MM.1S (cell line): ENCODE data around the gene SEC61B.

Source experiments
- DNase-seq: peaks from one replicate; pipeline ENCODE4 v3.0.0-alpha.2; 2015
- H2AFZ ChIP-seq: fragments of 300-600 bp; sonication (generic); 2 replicates; pipeline ENCODE4 v1.6.0; 2016; ENCODE audit warnings: antibody characterized with exemption, low read length
- H3F3A ChIP-seq: fragments of 300-600 bp; sonication (generic); 2 replicates; pipeline ENCODE4 v1.6.1; 2016; ENCODE audit warnings: mild to moderate bottlenecking, antibody characterized with exemption, low read length, moderate library complexity, mixed read lengths; ENCODE audit not compliant: insufficient read depth
- H3K27ac ChIP-seq: fragments of 300-600 bp; sonication (generic); 2 replicates; pipeline ENCODE4 v1.5.1; 2016; ENCODE audit warnings: mild to moderate bottlenecking, low read length
- H3K27me3 ChIP-seq: fragments of 300-600 bp; sonication (generic); replicated peaks from 2 replicates; pipeline ENCODE4 v1.6.0; 2016; ENCODE audit warnings: low read length; ENCODE audit not compliant: insufficient read depth
- H3K36me3 ChIP-seq: fragments of 300-600 bp; sonication (generic); replicated peaks from 2 replicates; pipeline ENCODE4 v1.6.1; 2016; ENCODE audit warnings: mild to moderate bottlenecking, low read length, mixed read lengths; ENCODE audit not compliant: insufficient read depth
- H3K4me1 ChIP-seq: fragments of 300-600 bp; sonication (generic); 2 replicates; pipeline ENCODE4 v1.6.1; 2016; ENCODE audit warnings: low read length, mixed read lengths
- H3K4me2 ChIP-seq: fragments of 300-600 bp; sonication (generic); 2 replicates; pipeline ENCODE4 v1.6.0; 2016; ENCODE audit warnings: low read depth, low read length
- H3K4me3 ChIP-seq: fragments of 300-600 bp; sonication (generic); 2 replicates; pipeline ENCODE4 v1.5.1; 2016; ENCODE audit warnings: low read length, mixed read lengths
- H3K79me2 ChIP-seq: fragments of 300-600 bp; sonication (generic); 2 replicates; pipeline ENCODE4 v1.6.1; 2016; ENCODE audit warnings: mixed run types, low read length, mixed read lengths
- H3K9ac ChIP-seq: fragments of 300-600 bp; sonication (generic); 2 replicates; pipeline ENCODE4 v1.6.1; 2016; ENCODE audit warnings: low read length, mixed read lengths
- H3K9me2 ChIP-seq: fragments of 300-600 bp; sonication (generic); replicated peaks from 2 replicates; pipeline ENCODE4 v1.6.1; 2016; ENCODE audit warnings: mild to moderate bottlenecking, low read length, mixed read lengths; ENCODE audit not compliant: insufficient read depth
- H3K9me3 ChIP-seq: fragments of 300-600 bp; sonication (generic); replicated peaks from 2 replicates; pipeline ENCODE4 v1.6.1; 2016; ENCODE audit warnings: mild to moderate bottlenecking, low read length, mixed read lengths; ENCODE audit not compliant: insufficient read depth
- H4K20me1 ChIP-seq: fragments of 300-600 bp; sonication (generic); 2 replicates; pipeline ENCODE4 v1.6.1; 2016; ENCODE audit warnings: mild to moderate bottlenecking, low read length, moderate library complexity, mixed read lengths; ENCODE audit not compliant: insufficient read depth
- EZH2 ChIP-seq: fragments of 300-600 bp; sonication (generic); optimal IDR thresholded peaks from 2 replicates; pipeline ENCODE3; 2017; ENCODE audit warnings: low read depth, mild to moderate bottlenecking, antibody characterized with exemption, low read length, mixed read lengths
- EZH2phosphoT487 ChIP-seq: fragments of 300-600 bp; sonication (generic); IDR thresholded peaks from 2 replicates; pipeline ENCODE4 v1.6.1; 2018; ENCODE audit warnings: antibody characterized with exemption, low read length
- TF ChIP-seq, protein P1 (sequence below): fragments of 300-600 bp; sonication (generic); IDR thresholded peaks from 2 replicates; pipeline ENCODE4 v1.5.1; 2016; ENCODE audit warnings: antibody characterized with exemption, low read length, mixed read lengths

The SEC61B gene

DNA sequence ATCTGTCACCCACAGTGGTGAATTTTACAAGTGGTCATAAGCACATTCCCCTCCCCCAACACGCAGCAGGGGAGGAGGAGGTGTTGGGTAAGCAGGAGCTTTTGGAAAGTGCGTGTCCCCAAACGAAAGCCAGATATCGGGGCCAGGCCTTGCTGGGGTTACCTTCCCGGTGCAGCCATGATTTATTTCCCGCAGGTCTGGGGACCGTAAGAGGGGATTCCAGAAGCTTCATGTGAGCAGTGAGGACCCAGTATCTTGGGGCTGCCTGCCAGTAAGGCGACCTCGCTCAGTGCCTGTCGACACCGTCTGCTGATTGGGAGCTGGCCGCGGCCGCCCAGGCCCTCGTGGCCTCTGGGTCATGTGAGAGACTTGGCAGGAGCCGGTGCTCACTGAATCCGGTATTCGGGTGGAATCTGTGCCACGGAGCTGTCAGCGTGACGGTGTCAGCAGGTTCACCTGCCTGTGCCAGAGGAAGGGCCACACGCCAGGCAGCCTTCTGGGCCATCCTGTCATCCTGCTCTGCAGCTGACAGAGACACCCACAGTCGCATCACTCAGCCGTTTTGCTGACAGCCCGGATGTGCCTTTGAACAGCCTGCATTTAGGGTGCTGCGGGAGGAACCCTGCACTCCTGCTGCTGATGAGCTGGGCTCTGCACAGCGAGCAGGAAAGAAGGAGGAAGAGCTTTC is 37.3 kb downstream of the SEC61B start:
- TF ChIP-seq EZH2phosphoT487 (no peak), EZH2 (no peak)
- TF ChIP-seq, protein P1, sequence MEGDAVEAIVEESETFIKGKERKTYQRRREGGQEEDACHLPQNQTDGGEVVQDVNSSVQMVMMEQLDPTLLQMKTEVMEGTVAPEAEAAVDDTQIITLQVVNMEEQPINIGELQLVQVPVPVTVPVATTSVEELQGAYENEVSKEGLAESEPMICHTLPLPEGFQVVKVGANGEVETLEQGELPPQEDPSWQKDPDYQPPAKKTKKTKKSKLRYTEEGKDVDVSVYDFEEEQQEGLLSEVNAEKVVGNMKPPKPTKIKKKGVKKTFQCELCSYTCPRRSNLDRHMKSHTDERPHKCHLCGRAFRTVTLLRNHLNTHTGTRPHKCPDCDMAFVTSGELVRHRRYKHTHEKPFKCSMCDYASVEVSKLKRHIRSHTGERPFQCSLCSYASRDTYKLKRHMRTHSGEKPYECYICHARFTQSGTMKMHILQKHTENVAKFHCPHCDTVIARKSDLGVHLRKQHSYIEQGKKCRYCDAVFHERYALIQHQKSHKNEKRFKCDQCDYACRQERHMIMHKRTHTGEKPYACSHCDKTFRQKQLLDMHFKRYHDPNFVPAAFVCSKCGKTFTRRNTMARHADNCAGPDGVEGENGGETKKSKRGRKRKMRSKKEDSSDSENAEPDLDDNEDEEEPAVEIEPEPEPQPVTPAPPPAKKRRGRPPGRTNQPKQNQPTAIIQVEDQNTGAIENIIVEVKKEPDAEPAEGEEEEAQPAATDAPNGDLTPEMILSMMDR, result no peak
- Histone ChIP-seq H4K20me1 (no peaks in the 10 kb centered on the region), H3K79me2 (no peaks in the 10 kb centered on the region), H3K27me3 (no peaks in the 10 kb centered on the region), H3F3A (no peaks in the 10 kb centered on the region), H3K9me3 (no peaks in the 10 kb centered on the region), H3K4me3 (peak overlapping the region; percentile 8; the same call in 1 of the 2 replicates), H3K9me2 (no peaks in the 10 kb centered on the region), H3K36me3 (no peaks in the 10 kb centered on the region), H3K27ac (peak overlapping the region; percentile 11; the same call in 1 of the 2 replicates), H2AFZ (peak overlapping the region; percentile 43), H3K4me2 (peak overlapping the region; percentile 33), H3K9ac (peak overlapping the region; percentile 17; the same call in 1 of the 2 replicates), H3K4me1 (0 out of 2 replicates have a peak, but pooled peaks cover 6% of the 10 kb centered on the region)
- peak; percentile 43 for DNase-seq

DNA sequence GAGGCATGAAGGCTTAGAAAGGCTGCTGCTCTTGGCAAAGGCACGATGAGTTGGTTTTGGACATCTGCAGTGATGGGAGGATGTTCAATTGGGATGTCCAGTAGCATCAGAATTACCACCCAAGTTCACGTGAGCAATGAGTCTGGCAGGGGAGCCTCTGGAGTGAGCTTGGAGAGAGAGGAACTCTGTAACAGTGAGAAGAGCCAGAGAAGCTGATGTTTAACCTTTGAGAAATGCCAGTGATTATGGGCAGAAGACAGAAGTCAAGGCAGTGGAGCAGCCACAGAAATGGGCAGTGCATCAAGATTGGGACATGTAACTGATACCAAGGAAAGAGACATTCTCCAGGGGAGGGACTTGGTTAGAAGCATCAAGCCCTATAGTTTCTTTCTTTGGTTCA is 39.8 kb downstream of the SEC61B start:
- no peak for TF ChIP-seq EZH2phosphoT487
- TF ChIP-seq EZH2, result no peak
- TF ChIP-seq, protein P1, result no peak
- no peak overlapping the region for H2AFZ ChIP-seq
- H3K27me3 ChIP-seq, result no peaks in the 10 kb centered on the region

DNA sequence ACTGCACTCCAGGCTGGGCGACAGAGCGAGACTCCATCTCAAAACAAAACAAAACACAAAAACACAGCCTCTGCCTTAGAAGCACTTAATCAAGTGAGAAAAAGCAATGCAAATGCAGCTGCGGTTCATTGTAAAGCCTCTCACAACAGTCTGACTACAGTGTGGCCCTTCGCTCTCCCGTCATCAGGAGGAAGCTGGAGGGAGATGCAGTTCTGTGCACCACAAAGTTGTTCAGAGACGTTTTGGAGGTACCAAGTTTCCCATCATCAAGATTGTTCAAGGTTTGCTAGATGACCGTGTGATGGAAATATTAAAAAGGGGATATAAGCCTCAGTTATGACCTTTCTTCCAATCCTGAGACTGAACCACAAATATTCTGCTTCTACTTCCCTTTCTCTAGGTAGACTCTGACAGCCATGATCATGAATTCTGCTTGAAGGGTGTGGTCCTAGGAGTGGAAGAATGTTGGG is 40.9 kb downstream of the SEC61B start:
- Histone ChIP-seq H2AFZ (no peak overlapping the region), H4K20me1 (no peaks in the 10 kb centered on the region), H3K4me1 (peaks cover 19% of the 10 kb centered on the region), H3K4me3 (no peak overlapping the region), H3K36me3 (no peaks in the 10 kb centered on the region), H3K9me2 (no peaks in the 10 kb centered on the region), H3K4me2 (no peak overlapping the region), H3K27ac (no peak overlapping the region), H3K27me3 (no peaks in the 10 kb centered on the region), H3K9ac (no peak overlapping the region), H3K79me2 (no peaks in the 10 kb centered on the region), H3K9me3 (no peaks in the 10 kb centered on the region), H3F3A (0 out of 2 replicates have a peak, but pooled peaks cover 5% of the 10 kb centered on the region)
- TF ChIP-seq EZH2phosphoT487 (no peak), EZH2 (no peak)
- TF ChIP-seq, protein P1, result no peak
- no peak for DNase-seq

More for the DNA sequence above, 39.8 kb downstream of the SEC61B start:
- no peaks in the 10 kb centered on the region for H4K20me1 ChIP-seq
- H3K4me1 ChIP-seq, result peaks cover 16% of the 10 kb centered on the region
- no peak for DNase-seq
- H3K4me2 ChIP-seq, result no peak overlapping the region
- H3K9me3 ChIP-seq, result no peaks in the 10 kb centered on the region
- no peak overlapping the region for H3K27ac ChIP-seq
- no peaks in the 10 kb centered on the region for H3K9me2 ChIP-seq
- no peaks in the 10 kb centered on the region for H3K36me3 ChIP-seq
- no peak overlapping the region for H3K9ac ChIP-seq
- 0 out of 2 replicates have a peak, but pooled peaks cover 3% of the 10 kb centered on the region for H3F3A ChIP-seq
- H3K4me3 ChIP-seq, result no peak overlapping the region
- no peaks in the 10 kb centered on the region for H3K79me2 ChIP-seq
